ENCODE results near the gene BTRC.

- no peak for TF ChIP-seq CTCF (IDR thresholded peaks at IDR 0.05; ENCODE audit: insufficient read depth, low read length, poor library complexity, severe bottlenecking)
- TF ChIP-seq EZH2phosphoT487 (conservative IDR thresholded peaks at IDR 0.05; ENCODE audit: low read length): no peak
These were observed 153.1 kb downstream of the BTRC start for GRCh38 chr10:101506829-101507661.
